Measurements from ENCODE around the gene PRICKLE4. TPM values are rescaled to one million over a fixed set of nuclear protein-coding genes. Genes with fewer than 3 reads are reported as not detected.

PRICKLE4 gene
- total and polyA plus RNA-seq, 2 of the 13 experiments (the other 11 are each of a cell fraction or from before 2014, with no cell fraction given), result 0.92 to 1.2 TPM

- TF ChIP-seq ZNF646 (CRISPR knock-in tag; IDR thresholded peaks at IDR 0.05) (no peak), ZNF639 (CRISPR knock-in tag; conservative IDR thresholded peaks at IDR 0.05) (peak; percentile 53; the same call in 1 of the 2 replicates), ATF3 (CRISPR knock-in tag; IDR thresholded peaks at IDR 0.05) (no peak), RARA (CRISPR knock-in tag; IDR thresholded peaks at IDR 0.05) (peak; percentile 19; the same call in 1 of the 2 replicates), ZNF562 (CRISPR knock-in tag; IDR thresholded peaks at IDR 0.05; ENCODE audit: borderline replicate concordance) (no peak), ZNF737 (CRISPR knock-in tag; IDR thresholded peaks at IDR 0.05; ENCODE audit: borderline replicate concordance) (no peak), SNRNP70 (IDR thresholded peaks at IDR 0.05; ENCODE audit: low read depth, low read length) (no peak), SOX5 (CRISPR knock-in tag; IDR thresholded peaks at IDR 0.05; ENCODE audit: borderline replicate concordance) (no peak; the same call in 1 of the 2 replicates), PHF21A (CRISPR knock-in tag; IDR thresholded peaks at IDR 0.05) (0 out of 2 replicates have a peak, but pooled peaks have one; percentile 44), ZNF34 (CRISPR knock-in tag; IDR thresholded peaks at IDR 0.05; ENCODE audit: borderline replicate concordance) (no peak), ARNTL (CRISPR knock-in tag; IDR thresholded peaks at IDR 0.05) (no peak), TGIF2 (CRISPR knock-in tag; IDR thresholded peaks at IDR 0.05) (no peak), KDM5B (CRISPR knock-in tag; IDR thresholded peaks at IDR 0.05; ENCODE audit: borderline replicate concordance) (peak; percentile 69), SOX6 (IDR thresholded peaks at IDR 0.05) (no peak), SOX6 (CRISPR knock-in tag; IDR thresholded peaks at IDR 0.05) (no peak), ZNF567 (CRISPR knock-in tag; IDR thresholded peaks at IDR 0.05; ENCODE audit: borderline replicate concordance) (0 out of 2 replicates have a peak, but pooled peaks have one; percentile 21), ZNF644 (CRISPR knock-in tag; IDR thresholded peaks at IDR 0.05; ENCODE audit: low read depth) (no peak), REXO4 (CRISPR knock-in tag; IDR thresholded peaks at IDR 0.05; ENCODE audit: borderline replicate concordance) (no peak), BORCS8-MEF2B (CRISPR knock-in tag; IDR thresholded peaks at IDR 0.05) (peak; percentile 61; the same call in 1 of the 2 replicates), GTF3A (CRISPR knock-in tag; conservative IDR thresholded peaks at IDR 0.05) (peak; percentile 61; the same call in 1 of the 2 replicates), BCL3 (CRISPR knock-in tag; IDR thresholded peaks at IDR 0.05) (peak; percentile 42; the same call in 1 of the 2 replicates)
These were observed 6.1 kb downstream of the PRICKLE4 start (continued) for GRCh38 chr6:41786451-41787218.

Measured in HepG2 (cell line).